NCI-H146 (cell line): ENCODE measurements around the gene CAPN12.

Experiments
- DNase-seq: peaks from one replicate; lab custom pipeline; 2025; lab: John Stamatoyannopoulos, UW

The CAPN12 gene

DNA sequence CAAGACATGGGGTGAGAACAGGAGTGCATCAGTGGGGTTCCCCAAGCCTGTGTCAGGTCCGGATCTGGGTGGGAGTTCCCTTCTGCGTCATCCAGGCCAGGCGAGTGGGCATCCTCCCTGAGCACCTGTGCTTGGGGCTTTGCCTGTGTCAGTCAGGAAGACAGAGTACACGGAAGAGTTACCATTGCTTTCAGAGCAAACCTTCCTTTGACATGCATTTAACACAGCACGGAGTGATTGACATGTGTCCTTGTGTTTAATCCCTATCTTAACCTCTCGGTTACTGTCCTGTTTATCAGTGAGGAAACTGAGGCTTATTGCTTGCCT is 47.6 kb downstream of the CAPN12 start:
- no peak for DNase-seq

GRCh38 chr19:38695832-38696728 is 48.2 kb downstream of the CAPN12 start:
- DNase-seq: no peak

DNA sequence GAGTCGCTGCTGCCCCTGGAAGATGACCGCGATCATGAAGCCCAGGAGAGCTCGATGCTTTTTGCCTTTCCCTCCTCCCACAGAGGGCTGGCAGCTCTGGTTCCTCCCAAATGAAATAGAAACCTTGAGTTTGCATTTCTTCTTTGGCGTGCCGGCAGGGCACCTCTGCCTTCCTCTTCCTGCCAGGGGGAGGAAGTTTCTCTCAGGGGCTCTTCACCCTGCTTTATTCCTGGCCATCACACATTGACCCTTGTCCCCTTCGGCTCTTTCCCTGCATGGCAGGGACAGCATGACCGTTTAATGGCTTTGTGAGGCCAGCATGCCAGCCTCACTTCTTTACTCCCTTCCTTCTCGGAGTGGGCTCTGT is 49.0 kb downstream of the CAPN12 start:
- DNase-seq: no peak

GRCh38 chr19:38693380-38694223 is 50.7 kb downstream of the CAPN12 start:
- no peak for DNase-seq

GRCh38 chr19:38692458-38693379 is 51.6 kb downstream of the CAPN12 start:
- DNase-seq: no peak

- no peak for DNase-seq
Observed at GRCh38 chr19:38691938-38692457, 52.3 kb downstream of the CAPN12 start.

DNA sequence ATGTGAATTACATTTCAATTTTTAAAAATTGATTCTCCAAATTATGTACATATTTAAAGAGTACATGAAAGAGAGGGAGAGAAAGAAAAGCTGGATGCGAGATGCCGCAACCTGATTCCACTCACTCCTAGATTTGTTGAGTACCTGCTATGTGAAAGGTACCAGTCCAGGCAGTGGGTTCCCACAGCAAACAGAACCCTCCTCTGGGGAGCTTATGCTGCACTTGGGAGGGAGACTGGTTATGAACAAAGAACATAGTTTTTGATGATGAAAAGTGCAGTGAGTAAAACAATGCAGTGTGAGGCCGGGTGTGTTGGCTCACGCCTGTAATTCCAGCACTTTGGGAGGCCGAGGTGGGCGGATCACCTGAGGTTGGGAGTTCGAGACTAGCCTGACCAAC is 53.4 kb downstream of the CAPN12 start:
- no peak for DNase-seq

DNA sequence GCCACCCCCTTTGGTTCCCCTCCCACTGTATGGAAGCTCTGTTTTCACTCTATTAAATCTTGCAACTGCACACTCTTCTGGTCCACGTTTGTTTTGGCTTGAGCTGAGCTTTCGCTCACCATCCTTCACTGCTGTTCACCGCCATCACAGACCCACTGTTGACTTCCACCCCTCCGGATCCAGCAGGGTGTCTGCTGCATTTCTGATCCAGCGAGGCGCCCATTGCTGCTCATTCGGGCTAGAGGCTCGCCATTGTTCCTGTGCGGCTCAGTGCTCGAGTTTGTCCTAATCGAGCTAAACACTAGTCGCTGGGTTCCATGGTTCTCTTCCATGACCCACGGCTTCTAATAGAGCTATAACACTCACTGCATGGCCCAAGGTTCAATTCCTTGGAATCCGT is 54.1 kb downstream of the CAPN12 start:
- DNase-seq: no peak

GRCh38 chr19:38687837-38688378 is 56.4 kb downstream of the CAPN12 start:
- no peak for DNase-seq

- no peak for DNase-seq
Observed at GRCh38 chr19:38686530-38686888, 57.8 kb downstream of the CAPN12 start.

DNA sequence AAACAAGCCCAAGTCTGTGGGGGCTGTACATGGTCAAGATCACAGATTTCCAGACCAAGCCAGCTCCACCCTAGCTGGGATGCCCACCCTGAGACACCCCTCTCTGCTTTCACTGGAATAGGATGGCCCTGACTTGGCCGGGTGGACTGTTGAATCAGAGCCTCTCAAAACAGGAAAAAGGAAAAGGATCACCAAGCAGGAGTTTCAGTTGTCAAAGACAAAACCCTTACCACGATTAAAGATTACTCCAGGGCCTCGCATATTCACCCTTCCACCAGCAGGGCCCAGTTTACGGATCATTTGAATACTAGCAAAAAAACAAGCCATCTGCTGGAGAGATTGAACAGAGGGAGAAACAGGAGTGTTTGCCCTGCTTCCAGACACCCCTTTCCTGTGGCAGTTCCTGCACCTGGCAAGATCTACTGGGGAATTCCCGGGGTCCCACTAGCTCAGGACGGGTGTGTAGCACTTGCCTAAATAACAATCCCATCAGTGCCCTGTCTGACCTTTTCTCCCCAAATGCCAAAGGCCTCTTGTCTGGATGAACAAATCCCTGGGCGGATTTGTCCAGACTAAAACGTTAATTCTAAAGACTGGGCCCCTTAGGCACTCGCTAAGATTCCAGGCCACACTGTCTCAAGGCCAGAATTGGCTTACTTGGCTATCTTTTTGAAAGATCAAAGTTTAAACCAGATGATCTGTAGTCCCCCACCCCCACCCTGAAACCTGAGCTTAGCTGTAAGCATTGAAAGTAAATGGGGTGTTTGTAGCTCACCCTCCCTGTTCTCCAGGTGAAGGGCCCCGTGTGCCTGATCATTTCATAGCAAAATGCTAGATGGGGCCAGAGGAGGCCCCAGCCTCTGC is 58.4 kb downstream of the CAPN12 start:
- no peak for DNase-seq

GRCh38 chr19:38684862-38685665 is 59.2 kb downstream of the CAPN12 start:
- no peak for DNase-seq

GRCh38 chr19:38684078-38684861 is 60.0 kb downstream of the CAPN12 start:
- peak; percentile 75 for DNase-seq

GRCh38 chr19:38683393-38684077 is 60.7 kb downstream of the CAPN12 start:
- DNase-seq: peak; percentile 69

DNA sequence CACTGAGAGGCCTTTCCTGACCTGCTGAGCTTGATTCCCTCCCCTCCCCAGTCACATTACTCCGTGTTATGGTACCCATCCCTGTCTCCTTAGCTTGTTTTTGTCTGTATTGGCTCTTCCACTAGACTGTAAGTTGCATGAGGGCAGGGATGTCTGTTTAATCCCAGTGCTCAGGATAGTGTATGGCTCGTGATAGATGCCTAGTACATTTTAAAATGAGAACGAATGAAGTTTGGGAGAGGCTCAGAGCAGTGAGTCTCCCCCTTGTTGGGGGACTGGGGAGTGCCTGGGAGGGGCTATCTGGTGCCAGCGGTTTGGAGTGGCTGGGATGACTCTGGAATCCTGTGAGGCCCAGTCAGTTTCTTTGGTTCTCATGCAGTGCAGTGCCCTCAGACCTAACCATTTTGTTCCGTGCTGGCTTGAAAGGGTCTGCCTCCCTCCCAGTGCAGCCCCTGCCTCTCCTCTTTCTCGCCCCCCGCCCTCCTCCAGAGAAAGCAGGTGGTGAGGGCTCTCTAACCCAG is 61.3 kb downstream of the CAPN12 start:
- no peak for DNase-seq

GRCh38 chr19:38682195-38682867 is 61.9 kb downstream of the CAPN12 start:
- DNase-seq: no peak
